Smooth muscle cell (in vitro differentiated cells): Measurements from ENCODE around the gene CDK11A. TPM values are rescaled to one million over a fixed set of nuclear protein-coding genes. Genes with fewer than 3 reads are reported as not detected.
"Not testable (repeated sequence)": the region's sequence is repeated elsewhere in the genome, so short reads cannot be mapped to it uniquely, and the experiment has no call there.

Experiments used
- DNase-seq: peaks from one replicate; lab custom pipeline; 2025; ENCODE audit not compliant: unreplicated experiment; lab: John Stamatoyannopoulos, UW
- H2AFZ ChIP-seq: fragments of 200-600 bp; sonication (generic); 2 replicates; pipeline ENCODE4 v1.6.0; 2016; ENCODE audit warnings: antibody characterized with exemption, low read depth, mild to moderate bottlenecking
- H3F3A ChIP-seq: fragments of 200-600 bp; sonication (generic); 2 replicates; pipeline ENCODE4 v1.6.0; 2017; ENCODE audit warnings: antibody characterized with exemption, low read depth
- H3K27ac ChIP-seq: fragments of 200-600 bp; sonication (generic); 2 replicates; pipeline ENCODE4 v1.5.1; 2016; ENCODE audit warnings: low read depth, mild to moderate bottlenecking
- H3K27me3 ChIP-seq: fragments of 200-600 bp; sonication (generic); 2 replicates; pipeline ENCODE4 v1.6.1; 2016; ENCODE audit warnings: low read depth, mild to moderate bottlenecking
- H3K36me3 ChIP-seq: fragments of 200-600 bp; sonication (generic); 2 replicates; pipeline ENCODE4 v1.5.1; 2016; ENCODE audit warnings: low read depth
- H3K4me1 ChIP-seq: fragments of 200-600 bp; sonication (generic); 2 replicates; pipeline ENCODE4 v1.5.1; 2016; ENCODE audit warnings: low read depth
- H3K4me2 ChIP-seq: fragments of 200-600 bp; sonication (generic); 2 replicates; pipeline ENCODE4 v1.6.0; 2016; ENCODE audit warnings: mild to moderate bottlenecking
- H3K4me3 ChIP-seq: fragments of 200-600 bp; sonication (generic); 2 replicates; pipeline ENCODE4 v1.5.1; 2016; ENCODE audit warnings: mild to moderate bottlenecking
- H3K79me2 ChIP-seq: fragments of 200-600 bp; sonication (generic); 2 replicates; pipeline ENCODE4 v1.6.0; 2016; ENCODE audit warnings: low read depth, mild to moderate bottlenecking
- H3K9ac ChIP-seq: fragments of 200-600 bp; sonication (generic); 2 replicates; pipeline ENCODE4 v1.6.0; 2016; ENCODE audit warnings: low read depth
- H3K9me3 ChIP-seq: fragments of 200-600 bp; sonication (generic); replicated peaks from 2 replicates; pipeline ENCODE4 v1.5.1; 2016; ENCODE audit warnings: low read depth
- H4K20me1 ChIP-seq: fragments of 200-600 bp; sonication (generic); 2 replicates; pipeline ENCODE4 v1.6.0; 2016; ENCODE audit warnings: low read depth
- WGBS: methylation state at CpG from one replicate; pipeline ENCODE4 v1.1.7; 2016; ENCODE audit warnings: low lambda C conversion rate; 5-methylcytosine and 5-hydroxymethylcytosine counted together
- polyA plus RNA-seq: library from polyadenylated mRNA; unstranded; fragments of >200 nt; fragmentation: Nextera tagmentation; extraction: Ambion mirVana; gene quantifications from 2 replicates; pipeline ENCODE4 v1.2.1, GENCODE V29; 2016
- total RNA-seq: library from RNA; depleted of rRNA; stranded (reverse); fragments of >200 nt; gene quantifications from 2 replicates; pipeline ENCODE4 v1.2.3, GENCODE V29; 2014
- TF ChIP-seq, protein P1 (sequence below): fragments of 200-600 bp; sonication (generic); IDR thresholded peaks from 2 replicates; pipeline ENCODE4 v1.5.1; 2017; ENCODE audit warnings: borderline replicate concordance, mild to moderate bottlenecking, antibody characterized with exemption; ENCODE audit not compliant: insufficient read depth, poor library complexity, severe bottlenecking

CDK11A gene
- total and polyA plus RNA-seq, 2 experiments from 2014 or later = 19.8 to 20.9 TPM

DNA sequence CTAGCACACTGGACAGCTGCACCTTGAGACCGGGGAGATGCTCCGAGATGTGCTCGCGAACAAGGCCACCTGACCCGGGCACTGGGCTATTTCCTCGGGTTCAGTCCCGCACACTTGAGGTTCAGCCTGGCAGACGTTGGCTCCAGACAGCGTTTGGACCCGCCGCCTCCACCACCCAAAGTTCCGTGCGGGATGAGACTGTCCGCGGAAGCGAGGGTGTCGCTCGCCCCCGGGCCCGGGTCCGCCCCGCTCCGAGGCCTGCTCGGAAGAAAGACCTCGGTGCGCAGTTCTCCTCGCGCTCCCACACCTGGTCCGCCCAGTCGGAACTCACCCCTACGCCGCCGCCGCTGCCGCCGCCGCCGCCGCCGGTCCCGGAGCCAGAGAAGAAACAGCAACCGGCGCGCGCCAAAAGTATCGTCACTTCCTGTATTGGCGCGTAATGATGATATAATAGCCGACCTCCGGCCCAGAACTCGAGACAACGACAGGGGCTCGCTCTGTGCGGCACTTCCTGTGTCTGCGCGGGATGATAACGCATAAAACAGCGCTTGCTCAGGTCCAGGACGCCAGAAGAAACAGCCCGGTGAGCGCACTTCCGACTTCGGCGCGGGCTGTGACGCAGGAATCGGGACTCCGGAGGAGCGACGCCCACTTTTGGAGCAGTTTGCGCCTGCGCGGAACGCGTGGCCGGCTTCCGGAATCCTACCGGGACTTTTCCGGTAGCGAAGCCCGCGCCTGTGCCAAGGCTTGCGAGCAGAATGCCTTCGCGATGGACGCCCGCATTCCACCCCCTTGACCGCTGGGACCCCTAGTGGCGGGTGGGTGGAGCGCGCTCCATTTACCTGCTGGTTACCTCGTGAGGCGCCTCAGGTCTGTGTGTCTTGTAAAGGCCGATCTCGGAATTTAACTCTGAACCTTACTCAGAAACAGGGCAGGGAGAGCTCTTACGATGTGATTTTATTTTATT, 65.3 kb downstream of the CDK11A start, which contains the start of gene CDK11B:
Gene CDK11B (minus strand): TSS at position 422 of the 967 bp plus-strand sequence. CDS start 1,519 bp downstream, outside the sequence.
- peak within 1 kb of the TSS; percentile 98 for H3K9ac ChIP-seq
- H4K20me1 ChIP-seq, H3K4me1 ChIP-seq, H3K27me3 ChIP-seq, H3K36me3 ChIP-seq, H3K9me3 ChIP-seq, H3F3A ChIP-seq: not testable (repeated sequence)
- TF ChIP-seq, protein P1, sequence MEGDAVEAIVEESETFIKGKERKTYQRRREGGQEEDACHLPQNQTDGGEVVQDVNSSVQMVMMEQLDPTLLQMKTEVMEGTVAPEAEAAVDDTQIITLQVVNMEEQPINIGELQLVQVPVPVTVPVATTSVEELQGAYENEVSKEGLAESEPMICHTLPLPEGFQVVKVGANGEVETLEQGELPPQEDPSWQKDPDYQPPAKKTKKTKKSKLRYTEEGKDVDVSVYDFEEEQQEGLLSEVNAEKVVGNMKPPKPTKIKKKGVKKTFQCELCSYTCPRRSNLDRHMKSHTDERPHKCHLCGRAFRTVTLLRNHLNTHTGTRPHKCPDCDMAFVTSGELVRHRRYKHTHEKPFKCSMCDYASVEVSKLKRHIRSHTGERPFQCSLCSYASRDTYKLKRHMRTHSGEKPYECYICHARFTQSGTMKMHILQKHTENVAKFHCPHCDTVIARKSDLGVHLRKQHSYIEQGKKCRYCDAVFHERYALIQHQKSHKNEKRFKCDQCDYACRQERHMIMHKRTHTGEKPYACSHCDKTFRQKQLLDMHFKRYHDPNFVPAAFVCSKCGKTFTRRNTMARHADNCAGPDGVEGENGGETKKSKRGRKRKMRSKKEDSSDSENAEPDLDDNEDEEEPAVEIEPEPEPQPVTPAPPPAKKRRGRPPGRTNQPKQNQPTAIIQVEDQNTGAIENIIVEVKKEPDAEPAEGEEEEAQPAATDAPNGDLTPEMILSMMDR = peak; percentile 19
- H3K4me2 ChIP-seq = peak within 1 kb of the TSS; percentile 82
- peak; percentile 73 for DNase-seq
- peak within 1 kb of the TSS; percentile 63 for H3K4me3 ChIP-seq
- H3K27ac ChIP-seq = peak within 1 kb of the TSS; percentile 99
- WGBS = 1% methylated on average over 58 of the region's 96 CpGs
- H3K79me2 ChIP-seq = peaks cover 28% of the 10 kb centered on the region
- H2AFZ ChIP-seq = peak within 1 kb of the TSS; percentile 51

Other genes with a start within 250 kb of the CDK11A start
- gene ATAD3A, start 212.2 kb downstream of the CDK11A start, total RNA-seq = 14.3 and 16.0 TPM in 2 replicates
- gene ATAD3A, start 212.2 kb downstream of the CDK11A start, polyA plus RNA-seq = 58.0 and 68.7 TPM in 2 replicates
- gene TMEM240, start 183.7 kb downstream of the CDK11A start, total RNA-seq = 1.9 and 12.2 TPM in 2 replicates
- 2.7 and 4.0 TPM in 2 replicates for gene TMEM240, start 183.7 kb downstream of the CDK11A start, polyA plus RNA-seq
- 77.3 and 116 TPM in 2 replicates for gene SSU72, start 149.5 kb downstream of the CDK11A start, total RNA-seq
- gene SSU72, start 149.5 kb downstream of the CDK11A start, polyA plus RNA-seq = 223 and 231 TPM in 2 replicates
- gene FNDC10, start 124.2 kb downstream of the CDK11A start, total RNA-seq = 3.3 and 9.1 TPM in 2 replicates
- 14.2 and 22.5 TPM in 2 replicates for gene FNDC10, start 124.2 kb downstream of the CDK11A start, polyA plus RNA-seq
- gene MIB2, start 108.9 kb downstream of the CDK11A start, total RNA-seq = 21.9 and 42.7 TPM in 2 replicates
- 61.2 and 71.2 TPM in 2 replicates for gene MIB2, start 108.9 kb downstream of the CDK11A start, polyA plus RNA-seq
- gene MMP23B, start 92.2 kb downstream of the CDK11A start, total RNA-seq = 81.7 and 89.8 TPM in 2 replicates
- gene MMP23B, start 92.2 kb downstream of the CDK11A start, polyA plus RNA-seq = 197 and 218 TPM in 2 replicates
- 12.1 and 15.6 TPM in 2 replicates for gene CDK11B, start 65.4 kb downstream of the CDK11A start, total RNA-seq
- 13.7 and 21.1 TPM in 2 replicates for gene CDK11B, start 65.4 kb downstream of the CDK11A start, polyA plus RNA-seq
- gene SLC35E2B, start 31.6 kb downstream of the CDK11A start, total RNA-seq = 24.2 and 32.4 TPM in 2 replicates
- gene SLC35E2B, start 31.6 kb downstream of the CDK11A start, polyA plus RNA-seq = 19.7 and 22.6 TPM in 2 replicates
- gene NADK, start 54.1 kb upstream of the CDK11A start, total RNA-seq = 27.2 and 32.7 TPM in 2 replicates
- 37.8 and 39.0 TPM in 2 replicates for gene NADK, start 54.1 kb upstream of the CDK11A start, polyA plus RNA-seq
- 188 and 208 TPM in 2 replicates for gene GNB1, start 166.7 kb upstream of the CDK11A start, total RNA-seq
- 265 and 293 TPM in 2 replicates for gene GNB1, start 166.7 kb upstream of the CDK11A start, polyA plus RNA-seq
- gene CALML6, start 190.9 kb upstream of the CDK11A start, total RNA-seq = 1.3 TPM in 1 of 2 replicates, not detected in the other
- 0.18 and 0.46 TPM in 2 replicates for gene CALML6, start 190.9 kb upstream of the CDK11A start, polyA plus RNA-seq
- gene TMEM52, start 194.9 kb upstream of the CDK11A start, total RNA-seq = 0.18 and 0.45 TPM in 2 replicates
- 1.7 and 7.4 TPM in 2 replicates for gene TMEM52, start 194.9 kb upstream of the CDK11A start, polyA plus RNA-seq